Stimulated activated CD4-positive, alpha-beta T cell treated with anti-CD3 and anti-CD28 coated beads, Interleukin-15, amount 100 ng/mL, for 48 hours (primary cell): ENCODE data around the gene OSM.
A peak's percentile ranks its signal among the peaks of the same experiment; 100 is the strongest.

Experiments
- DNase-seq, 2 donors: peaks; one replicate each; pipeline ENCODE4 v3.0.0-alpha.2; 2020; ENCODE audit warnings: low read depth in 2 of 2

The OSM gene

GRCh38 chr22:30297991-30298701 lies 31.5 kb upstream of the OSM start:
- DNase-seq: no peak

- DNase-seq: no peak
Observed at GRCh38 chr22:30297276-30297990, 30.8 kb upstream of the OSM start.

GRCh38 chr22:30296833-30297232 lies 30.2 kb upstream of the OSM start:
- DNase-seq: no peak

- DNase-seq: no peak
Observed at GRCh38 chr22:30296324-30296723, 29.7 kb upstream of the OSM start.

- DNase-seq: no peak
Observed at GRCh38 chr22:30295576-30295975, 28.9 kb upstream of the OSM start.

GRCh38 chr22:30294830-30295229 lies 28.2 kb upstream of the OSM start:
- DNase-seq: no peak

GRCh38 chr22:30294066-30294465 lies 27.4 kb upstream of the OSM start:
- no peak for DNase-seq

GRCh38 chr22:30293026-30293425 lies 26.4 kb upstream of the OSM start:
- DNase-seq: no peak

- DNase-seq: no peak
Observed at GRCh38 chr22:30292069-30292970, 25.7 kb upstream of the OSM start.

- DNase-seq: no peak
Observed at GRCh38 chr22:30291058-30291892, 24.6 kb upstream of the OSM start.

GRCh38 chr22:30290342-30291057 lies 23.8 kb upstream of the OSM start:
- no peak for DNase-seq

GRCh38 chr22:30289980-30290313 lies 23.3 kb upstream of the OSM start:
- no peak for DNase-seq

- DNase-seq: peak; percentile 73 to 85
Observed at GRCh38 chr22:30289141-30289979, 22.7 kb upstream of the OSM start, which contains the start of gene CASTOR1. TSS of gene CASTOR1 (minus strand) at chr22:30289505. CDS start at chr22:30289497, 8 bp downstream.

- no peak for DNase-seq
Observed at GRCh38 chr22:30288419-30289140, 21.9 kb upstream of the OSM start.

- peak; percentile 76 to 86 for DNase-seq
Observed at GRCh38 chr22:30287648-30288418, 21.2 kb upstream of the OSM start.

- DNase-seq: peak; percentile 77 to 84
Observed at GRCh38 chr22:30286813-30287647, 20.4 kb upstream of the OSM start.

- no peak for DNase-seq
Observed at GRCh38 chr22:30286331-30286730, 19.7 kb upstream of the OSM start.

GRCh38 chr22:30285846-30286200 lies 19.2 kb upstream of the OSM start:
- no peak for DNase-seq
